Calu3 (cell line): ENCODE results near the gene NME3. TPM values are rescaled to one million over a fixed set of nuclear protein-coding genes. Genes with fewer than 3 reads are reported as not detected.

Experiments
- BruUV-seq: library from RNA; stranded (reverse); fragments of 400-500 nt; replicated peaks from 2 replicates; lab custom pipeline; 2021; lab: Mats Ljungman, UMichigan
- CTCF ChIA-PET: fragments of 300-600 bp; sonication (Branson Sonifier 250); formaldehyde crosslinking; loops from one replicate; lab custom pipeline; 2022; ENCODE audit warnings: antibody characterized with exemption; lab: Charles Lee
- DNase-seq: peaks from one replicate; pipeline ENCODE4 v3.0.0; 2022
- H3K27ac Mint-ChIP-seq: one replicate; pipeline ENCODE4 v1.8.0; 2022; ENCODE audit warnings: mixed read lengths; ENCODE audit not compliant: unreplicated experiment
- H3K27me3 Mint-ChIP-seq: one replicate; pipeline ENCODE4 v1.8.0; 2022; ENCODE audit warnings: mixed read lengths; ENCODE audit not compliant: unreplicated experiment
- H3K36me3 Mint-ChIP-seq: one replicate; pipeline ENCODE4 v1.8.0; 2022; ENCODE audit warnings: mild to moderate bottlenecking, moderate library complexity, mixed read lengths; ENCODE audit not compliant: insufficient read depth, unreplicated experiment
- H3K4me1 Mint-ChIP-seq: one replicate; pipeline ENCODE4 v1.8.0; 2022; ENCODE audit warnings: mild to moderate bottlenecking, low read depth, mixed read lengths; ENCODE audit not compliant: unreplicated experiment
- H3K4me3 Mint-ChIP-seq: one replicate; pipeline ENCODE4 v1.8.0; 2022; ENCODE audit warnings: mild to moderate bottlenecking, low read depth, moderate library complexity, mixed read lengths; ENCODE audit not compliant: unreplicated experiment
- H3K9me3 Mint-ChIP-seq: one replicate; pipeline ENCODE4 v1.8.0; 2022; ENCODE audit warnings: low read depth, mixed read lengths; ENCODE audit not compliant: unreplicated experiment
- CTCF ChIP-seq: fragments of 200-600 bp; IDR thresholded peaks from one replicate; pipeline ENCODE4 v1.8.0; 2022; ENCODE audit warnings: antibody characterized with exemption; ENCODE audit not compliant: unreplicated experiment
- intact Hi-C: fragments of 100-400 bp; cut with micrococcal nuclease; formaldehyde crosslinking; loops from one replicate; pipeline ENCODE4 v1.10.0; 2022; ENCODE audit not compliant: unreplicated experiment
- total RNA-seq: library from RNA; stranded (reverse); gene quantifications from 2 replicates; pipeline ENCODE4 v1.2.3, GENCODE V29; 2022

The NME3 gene
- total RNA-seq, 1 experiment from 2014 or later: 64.3 TPM

- BruUV-seq: no TSS peak
- CTCF ChIA-PET: no interaction called here
- intact Hi-C loops: no loop called here
Observed at GRCh38 chr16:1767116-1767994, 4.0 kb downstream of the NME3 start.

GRCh38 chr16:1766701-1767100, 4.6 kb downstream of the NME3 start:
- no peak for DNase-seq
- Mint-ChIP-seq H3K27ac (no peak overlapping the region), H3K36me3 (peaks cover 64% of the 10 kb centered on the region), H3K9me3 (no peaks in the 10 kb centered on the region), H3K27me3 (no peaks in the 10 kb centered on the region), H3K4me1 (peaks cover 8% of the 10 kb centered on the region), H3K4me3 (no peak overlapping the region)
- CTCF ChIA-PET: no interaction called here
- no TSS peak for BruUV-seq
- no peak for TF ChIP-seq CTCF
- intact Hi-C loops: no loop called here

More at GRCh38 chr16:1767116-1767994, 4.0 kb downstream of the NME3 start:
- peaks cover 64% of the 10 kb centered on the region for H3K36me3 Mint-ChIP-seq
- no peaks in the 10 kb centered on the region for H3K27me3 Mint-ChIP-seq
- H3K4me1 Mint-ChIP-seq: peaks cover 8% of the 10 kb centered on the region
- H3K27ac Mint-ChIP-seq: no peak overlapping the region
- no peak overlapping the region for H3K4me3 Mint-ChIP-seq
- DNase-seq: no peak
- no peaks in the 10 kb centered on the region for H3K9me3 Mint-ChIP-seq
- no peak for TF ChIP-seq CTCF

GRCh38 chr16:1766231-1766630, 5.1 kb downstream of the NME3 start:
- BruUV-seq: no TSS peak
- intact Hi-C loops: no loop called here
- Mint-ChIP-seq H3K9me3 (no peaks in the 10 kb centered on the region), H3K27ac (no peak overlapping the region), H3K4me3 (no peak overlapping the region), H3K36me3 (peaks cover 64% of the 10 kb centered on the region), H3K4me1 (peaks cover 8% of the 10 kb centered on the region), H3K27me3 (no peaks in the 10 kb centered on the region)
- no peak for TF ChIP-seq CTCF
- no peak for DNase-seq
- CTCF ChIA-PET: no interaction called here

GRCh38 chr16:1765826-1766225, 5.5 kb downstream of the NME3 start:
- H3K27me3 Mint-ChIP-seq: no peaks in the 10 kb centered on the region
- no peaks in the 10 kb centered on the region for H3K9me3 Mint-ChIP-seq
- CTCF ChIA-PET: no interaction called here
- TF ChIP-seq CTCF: no peak
- peaks cover 64% of the 10 kb centered on the region for H3K36me3 Mint-ChIP-seq
- H3K4me1 Mint-ChIP-seq: peaks cover 8% of the 10 kb centered on the region
- intact Hi-C loops: no loop called here
- H3K27ac Mint-ChIP-seq: no peak overlapping the region
- H3K4me3 Mint-ChIP-seq: no peak overlapping the region
- no TSS peak for BruUV-seq
- no peak for DNase-seq
